Measurements from ENCODE around the gene KCNG2. TPM values are rescaled to one million over a fixed set of nuclear protein-coding genes. Genes with fewer than 3 reads are reported as not detected.

The KCNG2 gene
- total and polyA plus RNA-seq, 2 of the 13 experiments (the other 11 are each of a cell fraction or from before 2014, with no cell fraction given): not detected

GRCh38 chr18:79809482-79810192 lies 11.9 kb downstream of the KCNG2 start:
- WGBS (ENCODE audit: low lambda C conversion rate): 70% methylated on average over 33 of the region's 44 CpGs
- CTCF ChIA-PET (ENCODE audit: low intra/inter-chr PET ratio, low total read pairs): no interaction called here
- intact Hi-C loops (cut with micrococcal nuclease; ENCODE audit: unreplicated experiment): no loop called here
- no peak for TF ChIP-seq MXD3 (CRISPR knock-in tag; IDR thresholded peaks at IDR 0.05)
- TF ChIP-seq, protein P1, sequence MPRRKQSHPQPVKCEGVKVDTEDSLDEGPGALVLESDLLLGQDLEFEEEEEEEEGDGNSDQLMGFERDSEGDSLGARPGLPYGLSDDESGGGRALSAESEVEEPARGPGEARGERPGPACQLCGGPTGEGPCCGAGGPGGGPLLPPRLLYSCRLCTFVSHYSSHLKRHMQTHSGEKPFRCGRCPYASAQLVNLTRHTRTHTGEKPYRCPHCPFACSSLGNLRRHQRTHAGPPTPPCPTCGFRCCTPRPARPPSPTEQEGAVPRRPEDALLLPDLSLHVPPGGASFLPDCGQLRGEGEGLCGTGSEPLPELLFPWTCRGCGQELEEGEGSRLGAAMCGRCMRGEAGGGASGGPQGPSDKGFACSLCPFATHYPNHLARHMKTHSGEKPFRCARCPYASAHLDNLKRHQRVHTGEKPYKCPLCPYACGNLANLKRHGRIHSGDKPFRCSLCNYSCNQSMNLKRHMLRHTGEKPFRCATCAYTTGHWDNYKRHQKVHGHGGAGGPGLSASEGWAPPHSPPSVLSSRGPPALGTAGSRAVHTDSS (CRISPR knock-in tag; conservative IDR thresholded peaks at IDR 0.05): no peak
- no peak for TF ChIP-seq ATF1 (CRISPR knock-in tag; IDR thresholded peaks at IDR 0.05)
- TF ChIP-seq, protein P2, sequence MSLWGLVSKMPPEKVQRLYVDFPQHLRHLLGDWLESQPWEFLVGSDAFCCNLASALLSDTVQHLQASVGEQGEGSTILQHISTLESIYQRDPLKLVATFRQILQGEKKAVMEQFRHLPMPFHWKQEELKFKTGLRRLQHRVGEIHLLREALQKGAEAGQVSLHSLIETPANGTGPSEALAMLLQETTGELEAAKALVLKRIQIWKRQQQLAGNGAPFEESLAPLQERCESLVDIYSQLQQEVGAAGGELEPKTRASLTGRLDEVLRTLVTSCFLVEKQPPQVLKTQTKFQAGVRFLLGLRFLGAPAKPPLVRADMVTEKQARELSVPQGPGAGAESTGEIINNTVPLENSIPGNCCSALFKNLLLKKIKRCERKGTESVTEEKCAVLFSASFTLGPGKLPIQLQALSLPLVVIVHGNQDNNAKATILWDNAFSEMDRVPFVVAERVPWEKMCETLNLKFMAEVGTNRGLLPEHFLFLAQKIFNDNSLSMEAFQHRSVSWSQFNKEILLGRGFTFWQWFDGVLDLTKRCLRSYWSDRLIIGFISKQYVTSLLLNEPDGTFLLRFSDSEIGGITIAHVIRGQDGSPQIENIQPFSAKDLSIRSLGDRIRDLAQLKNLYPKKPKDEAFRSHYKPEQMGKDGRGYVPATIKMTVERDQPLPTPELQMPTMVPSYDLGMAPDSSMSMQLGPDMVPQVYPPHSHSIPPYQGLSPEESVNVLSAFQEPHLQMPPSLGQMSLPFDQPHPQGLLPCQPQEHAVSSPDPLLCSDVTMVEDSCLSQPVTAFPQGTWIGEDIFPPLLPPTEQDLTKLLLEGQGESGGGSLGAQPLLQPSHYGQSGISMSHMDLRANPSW (CRISPR knock-in tag; IDR thresholded peaks at IDR 0.05; ENCODE audit: borderline replicate concordance): no peak
- TF ChIP-seq ZNF891 (CRISPR knock-in tag; IDR thresholded peaks at IDR 0.05): no peak
- TF ChIP-seq HMG20A (CRISPR knock-in tag; IDR thresholded peaks at IDR 0.05; ENCODE audit: borderline replicate concordance): no peak
- TF ChIP-seq KDM4B (CRISPR knock-in tag; IDR thresholded peaks at IDR 0.05): no peak
- TF ChIP-seq JUND (CRISPR knock-in tag; IDR thresholded peaks at IDR 0.05): no peak
- TF ChIP-seq TCF12 (IDR thresholded peaks at IDR 0.05): no peak
- no peak for TF ChIP-seq TCF12 (CRISPR knock-in tag; IDR thresholded peaks at IDR 0.05)
- TF ChIP-seq ZZZ3 (CRISPR knock-in tag; IDR thresholded peaks at IDR 0.05; ENCODE audit: borderline replicate concordance): no peak
- no peak for TF ChIP-seq RBAK (CRISPR knock-in tag; IDR thresholded peaks at IDR 0.05)
- no peak for TF ChIP-seq ZKSCAN5 (CRISPR knock-in tag; IDR thresholded peaks at IDR 0.05)
- TF ChIP-seq ZNF512 (CRISPR knock-in tag; IDR thresholded peaks at IDR 0.05): no peak
- TF ChIP-seq SP4 (CRISPR knock-in tag; IDR thresholded peaks at IDR 0.05): no peak

More at GRCh38 chr18:79809482-79810192, 11.9 kb downstream of the KCNG2 start:
- in situ Hi-C loops (cut with HindIII; ENCODE audit: extremely low pct_ligation_motif_present, low pct_unique_long_range_greater_than_20kb): no loop called here
- peaks cover 2 to 34% of the 10 kb centered on the region in 2 experiments; a peak in 3 of 5 replicates for H3K27me3 ChIP-seq (ENCODE audit: control insufficient read depth in 1 of 2, insufficient read depth in 2 of 2, low read length in 2 of 2)
- no TSS peak for BruUV-seq (replicated peaks)
- no peaks in the 10 kb centered on the region for H3K9me3 ChIP-seq (ENCODE audit: low read length)
- no peak overlapping the region for H3K4me2 ChIP-seq (ENCODE audit: low read depth, low read length)
- ATAC-seq: no peak
- FAIRE-seq: no peak
- no peak overlapping the region for H3K4me3 ChIP-seq (replicated peaks in 1 of 3; ENCODE audit: insufficient read depth in 1 of 3, low read depth in 2 of 3, low read length in 3 of 3)
- no peak for DNase-seq (ENCODE audit: low spot score)
- no peak overlapping the region for H3K27ac ChIP-seq (ENCODE audit: extremely low read length, insufficient read depth, low read length)
- no peak overlapping the region for H3K9ac ChIP-seq (ENCODE audit: insufficient read depth, low read depth, low read length)
- no peaks in the 10 kb centered on the region for H3K4me1 ChIP-seq (ENCODE audit: insufficient read depth, low read length)
- POLR2A ChIA-PET: no interaction called here
- no peaks in the 10 kb centered on the region for H3K79me2 ChIP-seq (ENCODE audit: insufficient read depth, low read length)
- H4K20me1 ChIP-seq (ENCODE audit: insufficient read depth, low read length): no peaks in the 10 kb centered on the region
- no peaks in the 10 kb centered on the region for H3K36me3 ChIP-seq (replicated peaks in 1 of 2; ENCODE audit: control insufficient read depth in 1 of 2, insufficient read depth in 2 of 2, low read length in 2 of 2)
- H2AFZ ChIP-seq (ENCODE audit: low read length): no peak overlapping the region

All from HepG2 (cell line).